ENCODE data around the gene FCHO2.

GRCh38 chr5:72943307-72943706 is 12.5 kb upstream of the FCHO2 start:
- TF ChIP-seq CTCF (IDR thresholded peaks at IDR 0.05; ENCODE audit: low read length) (no peak), EZH2 (IDR thresholded peaks at IDR 0.05; ENCODE audit: borderline replicate concordance, low read length) (no peak)
